PC-9 (cell line): ENCODE measurements around the gene TMEM151B. TPM values are rescaled to one million over a fixed set of nuclear protein-coding genes. Genes with fewer than 3 reads are reported as not detected.
"Not testable (repeated sequence)": the region's sequence is repeated elsewhere in the genome, so short reads cannot be mapped to it uniquely, and the experiment has no call there.

Experiments used
- BruUV-seq: library from RNA; stranded (reverse); fragments of 400-500 nt; replicated peaks from 2 replicates; lab custom pipeline; 2021; lab: Mats Ljungman, UMichigan
- CTCF ChIA-PET: fragments of 300-600 bp; sonication (Branson Sonifier 250); formaldehyde crosslinking; loops from one replicate; lab custom pipeline; 2022; ENCODE audit warnings: antibody characterized with exemption; lab: Charles Lee
- POLR2A ChIA-PET: fragments of 300-600 bp; sonication (Branson Sonifier 250); formaldehyde crosslinking; loops from one replicate; lab custom pipeline; 2022; ENCODE audit warnings: antibody characterized with exemption; ENCODE audit not compliant: unreplicated experiment; lab: Charles Lee
- DNase-seq, 2 experiments: peaks; one replicate each; pipeline versions ENCODE4 v3.0.0 to v3.0.0-alpha.2; 2015 to 2022; ENCODE audit warnings: mixed read lengths in 1 of 2
- H2AFZ ChIP-seq: fragments of 200-600 bp; sonication (generic); 2 replicates; pipeline ENCODE4 v1.8.1; 2017; ENCODE audit warnings: antibody characterized with exemption
- H3F3A ChIP-seq: fragments of 200-600 bp; sonication (generic); 2 replicates; pipeline ENCODE4 v1.8.1; 2017; ENCODE audit warnings: antibody characterized with exemption, mild to moderate bottlenecking, low read depth; ENCODE audit not compliant: insufficient read depth
- H3K27ac ChIP-seq: fragments of 200-600 bp; sonication (generic); 2 replicates; pipeline ENCODE4 v1.6.1; 2016; ENCODE audit warnings: mixed run types
- H3K27me3 ChIP-seq: fragments of 200-600 bp; sonication (generic); 2 replicates; pipeline ENCODE4 v1.6.1; 2016; ENCODE audit warnings: low read depth, mixed run types; ENCODE audit not compliant: insufficient read depth
- H3K36me3 ChIP-seq: fragments of 200-600 bp; sonication (generic); 2 replicates; pipeline ENCODE4 v1.6.1; 2016; ENCODE audit warnings: low read depth, mixed run types
- H3K4me1 ChIP-seq: fragments of 200-600 bp; sonication (generic); replicated peaks from 2 replicates; pipeline ENCODE4 v1.6.1; 2016; ENCODE audit warnings: mixed run types; ENCODE audit not compliant: insufficient read depth
- H3K4me2 ChIP-seq: fragments of 200-600 bp; sonication (generic); 2 replicates; pipeline ENCODE4 v1.6.1; 2017; ENCODE audit warnings: mixed run types
- H3K4me3 ChIP-seq: fragments of 200-600 bp; sonication (generic); 2 replicates; pipeline ENCODE4 v1.6.1; 2016; ENCODE audit warnings: mixed run types
- H3K79me2 ChIP-seq: fragments of 200-600 bp; sonication (generic); 2 replicates; pipeline ENCODE4 v1.6.1; 2017; ENCODE audit warnings: low read depth, mixed run types
- H3K9me2 ChIP-seq: fragments of 200-600 bp; sonication (generic); 2 replicates; pipeline ENCODE4 v1.8.1; 2017; ENCODE audit warnings: mild to moderate bottlenecking; ENCODE audit not compliant: insufficient read depth
- H3K9me3 ChIP-seq: fragments of 200-600 bp; sonication (generic); 2 replicates; pipeline ENCODE4 v1.8.1; 2016; ENCODE audit warnings: low read depth; ENCODE audit not compliant: insufficient read depth
- H4K20me1 ChIP-seq: fragments of 200-600 bp; sonication (generic); 2 replicates; pipeline ENCODE4 v1.8.1; 2017; ENCODE audit not compliant: insufficient read depth
- EZH2 ChIP-seq: fragments of 200-600 bp; sonication (generic); IDR thresholded peaks from 2 replicates; pipeline ENCODE4 v1.8.0; 2017; ENCODE audit warnings: antibody characterized with exemption, low read depth
- intact Hi-C: fragments of 100-400 bp; cut with micrococcal nuclease; formaldehyde crosslinking; loops from one replicate; pipeline ENCODE4 v1.10.0; 2022; ENCODE audit not compliant: unreplicated experiment
- total RNA-seq: library from RNA; stranded (reverse); gene quantifications from 2 replicates; pipeline ENCODE4 v1.2.3, GENCODE V29; 2021
- TF ChIP-seq, protein P1 (sequence below): fragments of 200-600 bp; sonication (generic); conservative IDR thresholded peaks from 2 replicates; pipeline ENCODE4 v1.6.1; 2017; ENCODE audit warnings: mixed run types, antibody characterized with exemption, mild to moderate bottlenecking, moderate library complexity

TMEM151B gene
- total RNA-seq, 1 experiment from 2014 or later: not detected

DNA sequence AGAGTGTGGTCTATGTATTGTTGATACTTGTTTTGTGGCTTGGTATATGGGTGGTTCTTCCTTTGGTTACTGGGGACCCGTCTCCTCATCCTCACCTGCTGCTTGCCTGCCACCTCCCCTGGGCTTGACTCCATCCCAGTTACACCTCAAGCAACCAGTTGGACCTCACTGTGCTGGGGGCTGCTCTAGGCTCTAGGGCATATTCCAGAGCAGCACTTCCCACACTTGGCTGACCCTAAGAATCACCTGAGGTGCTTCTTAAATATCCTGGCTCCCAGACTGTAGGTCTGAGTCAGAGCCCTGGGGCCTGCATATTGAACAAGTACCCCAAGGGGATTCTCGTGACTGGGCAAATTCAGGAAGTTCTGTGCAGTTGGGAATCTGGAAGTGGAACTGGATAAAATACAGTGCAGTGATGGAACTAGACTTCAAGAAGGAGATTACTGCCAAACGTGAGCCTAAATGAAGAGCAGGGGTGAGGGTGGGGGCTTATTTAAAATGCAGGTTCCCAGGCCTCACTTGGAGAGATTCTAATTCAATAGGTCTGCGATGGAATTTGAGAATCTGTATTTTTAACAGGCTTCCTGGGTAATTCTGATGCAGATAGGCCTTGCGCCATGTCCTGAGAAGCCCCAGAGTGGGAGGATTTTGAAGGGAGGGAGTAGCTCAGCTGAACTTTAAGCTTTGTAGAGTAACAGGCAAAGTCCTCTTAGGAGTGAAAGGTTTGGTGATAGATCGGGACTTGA lies 79.8 kb downstream of the TMEM151B start:
- BruUV-seq: no TSS peak
- TF ChIP-seq, protein P1, sequence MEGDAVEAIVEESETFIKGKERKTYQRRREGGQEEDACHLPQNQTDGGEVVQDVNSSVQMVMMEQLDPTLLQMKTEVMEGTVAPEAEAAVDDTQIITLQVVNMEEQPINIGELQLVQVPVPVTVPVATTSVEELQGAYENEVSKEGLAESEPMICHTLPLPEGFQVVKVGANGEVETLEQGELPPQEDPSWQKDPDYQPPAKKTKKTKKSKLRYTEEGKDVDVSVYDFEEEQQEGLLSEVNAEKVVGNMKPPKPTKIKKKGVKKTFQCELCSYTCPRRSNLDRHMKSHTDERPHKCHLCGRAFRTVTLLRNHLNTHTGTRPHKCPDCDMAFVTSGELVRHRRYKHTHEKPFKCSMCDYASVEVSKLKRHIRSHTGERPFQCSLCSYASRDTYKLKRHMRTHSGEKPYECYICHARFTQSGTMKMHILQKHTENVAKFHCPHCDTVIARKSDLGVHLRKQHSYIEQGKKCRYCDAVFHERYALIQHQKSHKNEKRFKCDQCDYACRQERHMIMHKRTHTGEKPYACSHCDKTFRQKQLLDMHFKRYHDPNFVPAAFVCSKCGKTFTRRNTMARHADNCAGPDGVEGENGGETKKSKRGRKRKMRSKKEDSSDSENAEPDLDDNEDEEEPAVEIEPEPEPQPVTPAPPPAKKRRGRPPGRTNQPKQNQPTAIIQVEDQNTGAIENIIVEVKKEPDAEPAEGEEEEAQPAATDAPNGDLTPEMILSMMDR: no peak
- no peak for TF ChIP-seq EZH2
- POLR2A ChIA-PET: no interaction called here
- H3F3A ChIP-seq: no peaks in the 10 kb centered on the region
- CTCF ChIA-PET: no interaction called here
- intact Hi-C loops: no loop called here
- no peaks in the 10 kb centered on the region for H3K9me2 ChIP-seq
- peaks cover 18% of the 10 kb centered on the region; the same call in 1 of the 2 replicates for H3K27me3 ChIP-seq
- H3K4me1 ChIP-seq: no peaks in the 10 kb centered on the region
- DNase-seq: no peak
- H3K4me2 ChIP-seq: no peak overlapping the region
- H3K4me3 ChIP-seq: no peak overlapping the region
- H3K36me3 ChIP-seq: no peaks in the 10 kb centered on the region
- no peaks in the 10 kb centered on the region for H4K20me1 ChIP-seq
- no peaks in the 10 kb centered on the region for H3K79me2 ChIP-seq
- H3K27ac ChIP-seq: no peak overlapping the region
- H3K9me3 ChIP-seq: no peaks in the 10 kb centered on the region
- H2AFZ ChIP-seq: no peak overlapping the region

DNA sequence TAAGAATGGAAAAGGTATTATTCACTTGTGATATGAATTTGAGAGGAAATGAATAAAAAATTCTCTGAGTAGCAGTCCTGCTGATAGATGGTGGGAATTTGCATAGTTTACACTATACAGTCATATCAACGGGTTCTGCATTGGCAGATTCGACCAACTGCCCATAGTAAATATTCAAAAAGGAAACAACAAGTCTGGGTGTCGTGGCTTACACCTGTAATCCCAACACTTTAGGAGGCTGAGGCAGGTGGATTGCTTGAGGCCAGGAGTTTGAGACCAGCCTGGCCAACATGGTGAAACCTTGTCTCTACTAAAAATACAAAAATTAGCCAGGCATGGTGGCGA lies 80.4 kb downstream of the TMEM151B start:
- H3K9me3 ChIP-seq, H3F3A ChIP-seq, BruUV-seq, H3K9me2 ChIP-seq, POLR2A ChIA-PET, H2AFZ ChIP-seq, H3K79me2 ChIP-seq, H4K20me1 ChIP-seq, H3K4me2 ChIP-seq, CTCF ChIA-PET, DNase-seq, H3K4me3 ChIP-seq, H3K27ac ChIP-seq, intact Hi-C loops, H3K4me1 ChIP-seq, H3K36me3 ChIP-seq: not testable (repeated sequence)
- peaks cover 15% of the 10 kb centered on the region; the same call in 1 of the 2 replicates for H3K27me3 ChIP-seq

DNA sequence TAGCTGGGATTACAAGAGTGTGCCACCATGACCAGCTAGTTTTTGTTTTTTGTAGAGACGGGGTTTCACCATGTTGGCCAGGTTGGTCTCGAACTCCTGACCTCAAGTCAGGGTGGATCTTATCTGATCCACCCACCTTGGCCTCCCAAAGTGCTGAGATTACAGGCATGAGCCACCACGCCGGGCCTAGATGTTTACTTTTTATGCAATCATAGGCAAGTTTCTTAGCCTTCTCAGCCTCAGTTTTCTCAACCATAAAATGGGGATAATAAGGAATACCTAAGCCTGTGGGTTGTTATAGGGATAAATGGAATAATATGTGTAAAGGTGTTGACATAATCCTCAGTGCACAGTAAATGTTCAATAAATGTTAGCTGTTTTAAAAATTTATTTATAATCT lies 82.0 kb downstream of the TMEM151B start:
- no peaks in the 10 kb centered on the region for H3K4me1 ChIP-seq
- peaks cover 13% of the 10 kb centered on the region for H3K27me3 ChIP-seq
- H2AFZ ChIP-seq: no peak overlapping the region
- no TSS peak for BruUV-seq
- no peaks in the 10 kb centered on the region for H3K36me3 ChIP-seq
- H3K9me2 ChIP-seq: no peaks in the 10 kb centered on the region; the same call in 1 of the 2 replicates
- DNase-seq: no peak
- TF ChIP-seq EZH2: no peak
- TF ChIP-seq, protein P1: no peak
- no peaks in the 10 kb centered on the region for H4K20me1 ChIP-seq
- H3K4me2 ChIP-seq: no peak overlapping the region
- no peaks in the 10 kb centered on the region for H3K79me2 ChIP-seq
- intact Hi-C loops: no loop called here
- H3K27ac ChIP-seq: no peak overlapping the region
- H3F3A ChIP-seq: no peaks in the 10 kb centered on the region
- CTCF ChIA-PET: interaction anchor here (0.6 kb wide), 1 partner anchor 132 kb away, joined by 9 read pairs; no protein-coding TSS in a partner anchor
- POLR2A ChIA-PET: no interaction called here
- H3K4me3 ChIP-seq: no peak overlapping the region
- no peaks in the 10 kb centered on the region for H3K9me3 ChIP-seq
